GM12865 (cell line): ENCODE data around the gene GALNT10.

Source experiments
- DNase-seq: peaks from one replicate; pipeline ENCODE4 v3.0.0; 2010; ENCODE audit warnings: low read depth
- H3K4me3 ChIP-seq: 2 replicates; pipeline ENCODE4 v1.5.1; 2011; ENCODE audit warnings: mild to moderate bottlenecking, low read depth, low read length, control low read depth
- TF ChIP-seq, protein P1 (sequence below): IDR thresholded peaks from 2 replicates; pipeline ENCODE4 v1.5.1; 2011; ENCODE audit warnings: low read length, control low read depth, low read depth, inconsistent platforms; ENCODE audit not compliant: insufficient read depth; ENCODE audit errors: missing control alignments

GALNT10 gene

DNA sequence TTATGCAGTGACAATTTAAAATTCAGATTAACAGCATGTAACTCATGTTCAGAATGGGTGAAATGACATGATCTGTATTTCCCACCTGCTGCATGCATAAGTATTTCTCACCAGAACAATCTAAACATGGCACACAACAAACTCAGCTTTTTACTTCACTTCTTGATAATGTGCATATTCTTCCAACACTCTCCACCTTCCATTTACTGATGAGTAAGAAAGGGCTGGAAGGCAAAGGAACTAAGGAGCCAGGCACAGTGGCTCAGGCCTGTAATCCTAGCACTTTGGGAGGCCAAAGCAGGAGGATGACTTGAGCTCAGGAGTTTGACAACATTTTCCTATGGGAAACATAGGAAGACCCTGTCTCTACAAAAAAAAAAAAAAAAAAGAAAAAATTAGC, 219.5 kb downstream of the GALNT10 start:
- TF ChIP-seq, protein P1, sequence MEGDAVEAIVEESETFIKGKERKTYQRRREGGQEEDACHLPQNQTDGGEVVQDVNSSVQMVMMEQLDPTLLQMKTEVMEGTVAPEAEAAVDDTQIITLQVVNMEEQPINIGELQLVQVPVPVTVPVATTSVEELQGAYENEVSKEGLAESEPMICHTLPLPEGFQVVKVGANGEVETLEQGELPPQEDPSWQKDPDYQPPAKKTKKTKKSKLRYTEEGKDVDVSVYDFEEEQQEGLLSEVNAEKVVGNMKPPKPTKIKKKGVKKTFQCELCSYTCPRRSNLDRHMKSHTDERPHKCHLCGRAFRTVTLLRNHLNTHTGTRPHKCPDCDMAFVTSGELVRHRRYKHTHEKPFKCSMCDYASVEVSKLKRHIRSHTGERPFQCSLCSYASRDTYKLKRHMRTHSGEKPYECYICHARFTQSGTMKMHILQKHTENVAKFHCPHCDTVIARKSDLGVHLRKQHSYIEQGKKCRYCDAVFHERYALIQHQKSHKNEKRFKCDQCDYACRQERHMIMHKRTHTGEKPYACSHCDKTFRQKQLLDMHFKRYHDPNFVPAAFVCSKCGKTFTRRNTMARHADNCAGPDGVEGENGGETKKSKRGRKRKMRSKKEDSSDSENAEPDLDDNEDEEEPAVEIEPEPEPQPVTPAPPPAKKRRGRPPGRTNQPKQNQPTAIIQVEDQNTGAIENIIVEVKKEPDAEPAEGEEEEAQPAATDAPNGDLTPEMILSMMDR = no peak
- no peak overlapping the region for H3K4me3 ChIP-seq
- DNase-seq = no peak

DNA sequence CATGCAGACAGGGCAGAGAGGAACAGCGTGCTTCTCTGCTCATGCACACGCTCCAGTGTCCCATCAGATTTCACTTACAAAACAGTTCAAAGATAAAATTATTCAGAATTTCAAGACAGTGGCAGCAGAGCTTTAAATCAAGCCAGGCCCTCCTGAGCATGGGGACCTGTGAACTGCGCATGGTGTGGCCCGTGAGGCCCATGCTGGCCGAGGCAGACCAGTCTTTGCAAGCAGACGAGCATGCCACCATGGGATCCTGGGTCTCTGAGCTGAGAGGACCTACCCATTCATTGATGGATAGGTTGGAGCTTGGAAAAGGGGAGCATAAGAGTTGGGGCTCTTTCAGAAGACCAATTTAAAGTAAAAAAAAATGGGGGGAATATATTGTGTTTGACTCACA, 220.3 kb downstream of the GALNT10 start:
- TF ChIP-seq, protein P1 = no peak
- DNase-seq = no peak
- no peak overlapping the region for H3K4me3 ChIP-seq

DNA sequence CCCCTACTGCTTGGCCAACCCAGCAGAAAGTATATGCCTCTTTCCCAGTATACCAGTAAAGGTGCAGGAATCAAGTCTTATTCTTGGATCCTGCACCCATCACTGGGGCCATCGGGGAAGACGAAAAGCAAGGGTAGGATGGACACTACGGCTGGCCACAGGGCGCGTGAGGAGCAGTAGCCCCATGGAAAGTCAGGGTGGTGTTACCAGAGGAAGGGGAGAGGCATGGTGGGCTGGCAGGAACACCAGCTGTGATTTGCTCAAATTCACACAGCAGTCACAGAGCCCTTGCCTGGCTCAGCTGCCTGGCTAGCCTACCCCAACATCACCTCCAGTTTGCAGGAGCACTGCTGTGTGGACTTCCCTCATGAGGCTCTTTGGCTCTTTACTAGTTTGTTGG, 220.8 kb downstream of the GALNT10 start:
- DNase-seq = no peak
- TF ChIP-seq, protein P1 = no peak
- no peak overlapping the region for H3K4me3 ChIP-seq

DNA sequence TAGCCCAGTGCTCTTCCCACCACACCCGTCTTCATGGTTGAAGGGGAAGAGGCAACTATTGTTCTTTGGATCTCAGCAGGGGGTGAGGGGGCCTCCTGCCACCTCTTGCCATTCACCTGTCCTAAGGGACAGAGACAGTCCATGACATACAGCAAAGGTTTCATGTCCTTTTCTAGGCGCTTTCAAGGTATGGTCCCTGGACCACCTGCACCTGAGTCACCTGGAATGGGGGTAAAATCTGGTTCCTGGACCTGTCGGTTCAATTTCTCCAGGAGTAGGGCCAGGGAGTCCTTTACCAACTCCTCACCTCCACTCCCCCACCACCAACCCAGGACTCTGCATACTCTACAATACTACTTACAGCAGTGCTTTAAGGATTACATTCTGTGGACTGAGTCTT, 221.8 kb downstream of the GALNT10 start:
- no peak for DNase-seq
- no peak overlapping the region for H3K4me3 ChIP-seq
- TF ChIP-seq, protein P1 = no peak

DNA sequence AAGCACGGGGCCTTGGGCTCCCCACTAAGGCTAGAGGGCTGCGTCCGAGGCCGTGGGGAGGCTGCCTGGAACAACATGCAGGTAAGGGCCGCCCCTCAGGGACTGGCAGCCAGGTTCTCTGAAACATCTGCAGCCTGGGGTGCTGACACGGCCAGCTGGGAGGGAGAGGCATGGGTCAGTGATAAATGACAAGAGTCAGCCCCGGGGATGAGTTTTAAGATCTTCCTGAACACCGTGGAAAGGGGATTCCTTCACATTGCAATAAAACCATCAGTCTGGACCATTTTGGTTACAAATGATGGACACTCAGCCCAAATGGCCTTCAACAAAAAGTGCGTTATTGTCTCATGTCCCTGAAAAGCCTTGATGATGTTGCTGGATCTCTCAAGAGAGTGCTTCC, 222.4 kb downstream of the GALNT10 start:
- no peak overlapping the region for H3K4me3 ChIP-seq
- TF ChIP-seq, protein P1 = no peak
- no peak for DNase-seq

DNA sequence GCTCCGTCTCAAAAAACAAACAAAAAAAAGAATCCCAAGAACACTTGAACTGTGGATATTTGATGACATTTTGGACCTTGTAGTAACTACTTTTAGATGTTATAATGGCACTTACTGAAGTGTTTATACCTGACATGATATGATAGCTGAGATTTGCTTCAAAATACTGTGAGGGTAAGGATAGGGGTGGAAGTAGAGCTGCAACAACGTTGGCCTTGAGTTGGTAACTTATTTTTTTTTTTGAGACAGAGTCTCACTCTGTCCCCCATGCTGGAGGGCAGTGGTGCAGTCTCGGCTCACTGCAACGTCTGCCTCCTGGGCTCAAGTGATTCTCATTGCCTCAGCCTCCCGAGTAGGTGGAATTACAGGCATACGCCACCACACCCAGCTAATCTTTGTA, 224.6 kb downstream of the GALNT10 start:
- H3K4me3 ChIP-seq = no peak overlapping the region
- TF ChIP-seq, protein P1 = no peak
- no peak for DNase-seq

DNA sequence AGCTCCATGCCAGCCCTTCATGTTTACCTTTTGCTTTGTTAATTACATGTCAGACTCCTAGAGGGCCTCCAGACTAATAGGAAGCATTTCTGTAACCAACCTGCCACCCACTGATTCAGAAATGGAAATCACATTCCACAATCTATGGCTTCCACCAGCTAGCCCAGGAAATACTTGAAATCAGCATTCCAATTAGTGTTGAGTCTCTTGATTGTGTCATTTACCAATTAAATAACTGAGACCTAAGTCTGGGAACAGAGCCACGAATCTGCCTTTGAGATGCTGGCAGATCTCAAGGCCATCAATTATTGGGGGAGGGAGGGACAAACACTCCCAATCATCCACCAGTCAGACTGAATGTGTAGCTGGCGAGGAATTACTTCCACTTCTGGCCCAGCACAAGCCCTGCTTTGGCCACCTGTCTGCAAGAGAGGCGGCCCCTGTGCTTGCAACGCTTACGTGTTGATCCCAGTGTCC, 227.8 kb downstream of the GALNT10 start:
- TF ChIP-seq, protein P1 = no peak
- no peak overlapping the region for H3K4me3 ChIP-seq
- DNase-seq = no peak
